HepG2 (cell line): ENCODE results near the gene CORO7. TPM values are rescaled to one million over a fixed set of nuclear protein-coding genes. Genes with fewer than 3 reads are reported as not detected.

Experiments
- ATAC-seq: fragments of 200-7000 bp; cut with Tn5 transposase; 3 replicates; pipeline ENCODE4 v1.9.1; 2020; ENCODE audit warnings: mild to moderate bottlenecking, moderate library complexity
- BruUV-seq: library from RNA; stranded (reverse); fragments of 400-500 nt; replicated peaks from 2 replicates; lab custom pipeline; 2021; lab: Mats Ljungman, UMichigan
- CTCF ChIA-PET: fragments of 300-600 bp; formaldehyde crosslinking; extraction: SDS; loops from one replicate; lab custom pipeline; 2021; ENCODE audit warnings: low total read pairs, inconsistent platforms, low intra/inter-chr PET ratio; lab: Yijun Ruan, JAX
- POLR2A ChIA-PET: fragments of 350-600 bp; sonication (Branson Sonifier 250); formaldehyde crosslinking; loops from one replicate; lab custom pipeline; 2020; ENCODE audit warnings: antibody characterized with exemption, inconsistent platforms; lab: Yijun Ruan, JAX
- DNase-seq: peaks from one replicate; pipeline ENCODE4 v3.0.0-alpha.2; 2015; ENCODE audit warnings: low spot score
- FAIRE-seq: peaks from 3 replicates; lab custom pipeline; 2011; peaks lifted over from hg19 to GRCh38; lab: Jason Lieb, UNC
- H2AFZ ChIP-seq: one replicate; pipeline ENCODE4 v1.6.1; 2011; ENCODE audit warnings: low read length, inconsistent platforms
- H3K27ac ChIP-seq: fragments of 300-600 bp; 3 replicates; pipeline ENCODE4 v1.8.0; 2011; ENCODE audit warnings: mixed run types, mild to moderate bottlenecking, mixed read lengths, low read length, inconsistent platforms; ENCODE audit not compliant: insufficient read depth; ENCODE audit errors: extremely low read length
- H3K27me3 ChIP-seq, 2 experiments: fragments of 200-600 bp in 1 of 2; 2 replicates in 1 of 2; 3 replicates in 1 of 2; pipeline versions ENCODE4 v1.6.0 to v1.8.0; 2011; ENCODE audit warnings: low read length in 2 of 2, mild to moderate bottlenecking in 2 of 2, moderate library complexity in 2 of 2, inconsistent platforms in 1 of 2; ENCODE audit not compliant: insufficient read depth in 2 of 2, control insufficient read depth in 1 of 2
- H3K36me3 ChIP-seq, 2 experiments: fragments of 200-600 bp in 1 of 2; replicated peaks in 1 of 2; 2 replicates in 1 of 2; 3 replicates in 1 of 2; pipeline versions ENCODE4 v1.5.1 to v1.8.0; 2011; ENCODE audit warnings: low read length in 2 of 2, inconsistent platforms in 1 of 2; ENCODE audit not compliant: insufficient read depth in 2 of 2, control insufficient read depth in 1 of 2
- H3K4me1 ChIP-seq: 2 replicates; pipeline ENCODE4 v1.5.1; 2012; ENCODE audit warnings: low read length, inconsistent platforms; ENCODE audit not compliant: insufficient read depth
- H3K4me2 ChIP-seq: 2 replicates; pipeline ENCODE4 v1.6.0; 2011; ENCODE audit warnings: low read depth, low read length, inconsistent platforms
- H3K4me3 ChIP-seq, 3 experiments: fragments of 200-600 bp in 1 of 3; sonication (generic), shearing (Covaris generic) in 1 of 3; replicated peaks in 1 of 3; 2 replicates each; pipeline ENCODE4 v1.5.1; 2011 to 2016; ENCODE audit warnings: low read length in 3 of 3, inconsistent platforms in 2 of 3, low read depth in 2 of 3, mild to moderate bottlenecking in 2 of 3, control low read depth in 1 of 3, mixed read lengths in 1 of 3; ENCODE audit not compliant: insufficient read depth in 1 of 3
- H3K79me2 ChIP-seq: one replicate; pipeline ENCODE4 v1.6.1; 2011; ENCODE audit warnings: low read length, inconsistent platforms; ENCODE audit not compliant: insufficient read depth
- H3K9ac ChIP-seq: 2 replicates; pipeline ENCODE4 v1.6.0; 2011; ENCODE audit warnings: mild to moderate bottlenecking, low read depth, low read length, inconsistent platforms; ENCODE audit not compliant: insufficient read depth
- H3K9me3 ChIP-seq: 2 replicates; pipeline ENCODE4 v1.5.1; 2012; ENCODE audit warnings: mild to moderate bottlenecking, low read length
- H4K20me1 ChIP-seq: 2 replicates; pipeline ENCODE4 v1.6.0; 2011; ENCODE audit warnings: inconsistent platforms, mild to moderate bottlenecking, low read length, moderate library complexity; ENCODE audit not compliant: insufficient read depth
- CENPX ChIP-seq: sonication (generic); formaldehyde crosslinking; IDR thresholded peaks from 2 replicates; pipeline ENCODE4 v1.9.0; 2021; ENCODE audit warnings: mild to moderate bottlenecking, missing genetic modification reagents, moderate library complexity
- DMAP1 ChIP-seq: IDR thresholded peaks from 2 replicates; pipeline ENCODE4 v1.6.1; 2016
- RFX5 ChIP-seq: IDR thresholded peaks from 2 replicates; pipeline ENCODE4 v1.6.1; 2011; ENCODE audit warnings: low read depth, low read length, improper control_type of control experiment
- ZFP36L2 ChIP-seq: sonication (generic); formaldehyde crosslinking; IDR thresholded peaks from 2 replicates; pipeline ENCODE4 v1.4.0; 2020; ENCODE audit warnings: missing genetic modification reagents
- ZNF136 ChIP-seq: sonication (generic); formaldehyde crosslinking; IDR thresholded peaks from 2 replicates; pipeline ENCODE4 v1.8.1; 2022; ENCODE audit warnings: low read depth, mild to moderate bottlenecking, moderate library complexity, missing genetic modification reagents
- WGBS: methylation state at CpG from one replicate; pipeline ENCODE4 v1.1.6; 2017; ENCODE audit warnings: low lambda C conversion rate; 5-methylcytosine and 5-hydroxymethylcytosine counted together
- in situ Hi-C: cut with HindIII; loops from 2 replicates; pipeline ENCODE4 v1.10.0; 2017; ENCODE audit warnings: low pct_unique_long_range_greater_than_20kb; ENCODE audit not compliant: extremely low pct_ligation_motif_present
- intact Hi-C: fragments of 100-400 bp; cut with micrococcal nuclease; formaldehyde crosslinking; loops from one replicate; pipeline ENCODE4 v1.10.0; 2022; ENCODE audit not compliant: unreplicated experiment
- polyA plus RNA-seq, 8 experiments: library from polyadenylated mRNA; depleted of rRNA in 3 of 8; stranded (reverse) in 7 of 8; unstranded in 1 of 8; fragments of >200 nt; fragmentation: Illumina TruSeq in 4 of 8; extraction: Trizol in 4 of 8; gene quantifications; 2 replicates each; pipeline versions ENCODE4 v1.2.1 to v1.2.3, GENCODE V29; 2011 to 2016; ENCODE audit warnings: low read depth in 4 of 8, missing spikeins in 1 of 8, mixed read lengths in 1 of 8; ENCODE audit not compliant: insufficient read depth in 1 of 8
- total RNA-seq, 5 experiments: library from RNA; depleted of rRNA; stranded (reverse); fragments of >200 nt; fragmentation: Illumina TruSeq; extraction: Trizol; gene quantifications; 2 replicates each; pipeline ENCODE4 v1.2.3, GENCODE V29; 2016; ENCODE audit warnings: low read depth in 1 of 5
- TF ChIP-seq, protein P1 (sequence below): sonication (generic); formaldehyde crosslinking; IDR thresholded peaks from 2 replicates; pipeline ENCODE4 v1.4.0; 2020; ENCODE audit warnings: low read depth, missing genetic modification reagents
- TF ChIP-seq, protein P2 (sequence below): fragments of 450-650 bp; IDR thresholded peaks from 2 replicates; pipeline ENCODE4 v1.6.1; 2017; ENCODE audit warnings: mild to moderate bottlenecking
- TF ChIP-seq, protein P3 (sequence below): sonication (generic); formaldehyde crosslinking; IDR thresholded peaks from 2 replicates; pipeline ENCODE4 v1.9.0; 2021; ENCODE audit warnings: missing genetic modification reagents, borderline replicate concordance
- TF ChIP-seq, protein P4 (sequence below): sonication (generic); formaldehyde crosslinking; IDR thresholded peaks from 2 replicates; pipeline ENCODE4 v1.4.0; 2020; ENCODE audit warnings: missing genetic modification reagents, mild to moderate bottlenecking, borderline replicate concordance

The CORO7 gene
- total and polyA plus RNA-seq, 2 of the 13 experiments (the other 11 are each of a cell fraction or from before 2014, with no cell fraction given): 9.9 to 14.3 TPM

DNA sequence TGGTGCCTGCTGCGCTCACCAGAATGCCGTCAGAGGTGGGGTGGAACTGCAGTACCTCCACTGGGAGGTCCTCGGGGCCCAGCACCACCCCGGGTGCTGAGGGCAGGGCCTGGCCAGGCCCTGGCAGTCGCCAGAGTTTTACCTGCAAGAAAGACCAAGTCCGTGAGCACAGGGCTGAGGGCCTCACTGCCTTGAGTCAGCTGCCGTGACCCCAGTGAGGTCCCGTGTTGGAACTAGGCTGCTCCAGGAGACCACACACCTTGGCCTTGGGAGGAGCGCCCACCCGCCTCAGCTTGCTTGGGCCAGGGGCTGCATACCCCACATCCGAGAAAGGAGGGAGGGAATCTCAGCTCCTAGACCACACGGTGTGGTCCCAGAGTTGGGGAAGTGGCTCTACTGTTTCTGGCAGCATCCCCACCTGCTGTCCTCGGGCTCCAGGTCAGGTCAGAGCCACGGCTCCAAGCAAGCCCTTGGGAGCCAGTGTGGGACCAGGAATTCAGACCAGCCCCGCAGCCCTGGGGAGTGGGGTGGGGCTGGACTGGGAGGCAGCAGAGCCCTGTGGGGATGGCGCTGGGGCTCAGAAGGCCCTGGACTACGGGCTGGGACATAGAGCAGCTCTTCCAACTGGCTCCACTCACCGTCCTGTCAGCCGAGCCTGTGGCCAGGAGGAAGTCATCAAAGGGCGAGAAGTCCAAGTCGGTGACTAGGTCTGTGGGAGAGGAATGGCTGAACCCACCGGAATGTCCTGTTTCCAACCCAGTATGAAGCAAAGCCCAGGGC lies 8.7 kb downstream of the CORO7 start (continued):
- TF ChIP-seq, protein P1, sequence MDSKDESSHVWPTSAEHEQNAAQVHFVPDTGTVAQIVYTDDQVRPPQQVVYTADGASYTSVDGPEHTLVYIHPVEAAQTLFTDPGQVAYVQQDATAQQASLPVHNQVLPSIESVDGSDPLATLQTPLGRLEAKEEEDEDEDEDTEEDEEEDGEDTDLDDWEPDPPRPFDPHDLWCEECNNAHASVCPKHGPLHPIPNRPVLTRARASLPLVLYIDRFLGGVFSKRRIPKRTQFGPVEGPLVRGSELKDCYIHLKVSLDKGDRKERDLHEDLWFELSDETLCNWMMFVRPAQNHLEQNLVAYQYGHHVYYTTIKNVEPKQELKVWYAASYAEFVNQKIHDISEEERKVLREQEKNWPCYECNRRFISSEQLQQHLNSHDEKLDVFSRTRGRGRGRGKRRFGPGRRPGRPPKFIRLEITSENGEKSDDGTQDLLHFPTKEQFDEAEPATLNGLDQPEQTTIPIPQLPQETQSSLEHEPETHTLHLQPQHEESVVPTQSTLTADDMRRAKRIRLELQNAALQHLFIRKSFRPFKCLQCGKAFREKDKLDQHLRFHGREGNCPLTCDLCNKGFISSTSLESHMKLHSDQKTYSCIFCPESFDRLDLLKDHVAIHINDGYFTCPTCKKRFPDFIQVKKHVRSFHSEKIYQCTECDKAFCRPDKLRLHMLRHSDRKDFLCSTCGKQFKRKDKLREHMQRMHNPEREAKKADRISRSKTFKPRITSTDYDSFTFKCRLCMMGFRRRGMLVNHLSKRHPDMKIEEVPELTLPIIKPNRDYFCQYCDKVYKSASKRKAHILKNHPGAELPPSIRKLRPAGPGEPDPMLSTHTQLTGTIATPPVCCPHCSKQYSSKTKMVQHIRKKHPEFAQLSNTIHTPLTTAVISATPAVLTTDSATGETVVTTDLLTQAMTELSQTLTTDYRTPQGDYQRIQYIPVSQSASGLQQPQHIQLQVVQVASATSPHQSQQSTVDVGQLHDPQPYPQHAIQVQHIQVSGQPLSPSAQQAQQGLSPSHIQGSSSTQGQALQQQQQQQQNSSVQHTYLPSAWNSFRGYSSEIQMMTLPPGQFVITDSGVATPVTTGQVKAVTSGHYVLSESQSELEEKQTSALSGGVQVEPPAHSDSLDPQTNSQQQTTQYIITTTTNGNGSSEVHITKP (CRISPR knock-in tag): no peak
- no peak for TF ChIP-seq ZFP36L2 (CRISPR knock-in tag)
- TF ChIP-seq, all 625 proteins: peak for 0

DNA sequence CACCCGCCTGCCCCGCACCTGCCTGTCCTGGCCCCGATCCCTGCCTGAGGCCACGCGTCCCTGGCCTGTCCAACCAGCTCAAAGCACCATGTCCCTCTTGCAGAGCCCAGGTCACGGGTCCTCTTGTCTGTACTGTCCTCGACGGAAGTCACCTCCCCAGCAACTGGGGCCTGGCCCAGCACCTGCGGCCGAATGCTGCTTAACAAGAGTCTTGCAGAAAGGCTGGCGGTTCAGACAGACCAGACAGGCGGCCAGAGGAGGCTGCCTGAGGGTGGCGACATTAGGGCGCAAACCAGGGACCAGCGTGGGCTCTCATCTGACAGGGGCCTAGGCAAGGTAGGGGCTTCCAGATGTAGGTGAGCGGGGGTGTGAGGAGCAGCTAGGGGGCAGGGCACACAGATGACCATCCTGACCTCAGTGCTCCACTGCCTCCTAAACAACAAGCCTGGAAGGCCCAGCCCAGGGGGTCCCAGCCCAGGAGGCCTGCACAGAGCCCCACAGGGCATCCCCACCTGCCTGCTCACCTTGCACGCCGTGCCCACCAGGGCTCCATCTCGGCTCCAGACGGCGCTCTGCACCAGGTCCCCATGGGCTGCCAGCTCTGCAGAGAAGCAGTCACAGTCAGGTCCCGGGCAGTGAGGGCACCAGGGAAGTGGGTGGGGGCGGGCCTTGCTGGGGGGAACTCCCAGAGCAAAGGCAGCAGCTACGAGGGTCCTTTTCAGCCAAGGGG lies 11.3 kb downstream of the CORO7 start:
- Histone ChIP-seq H3K27me3 (no peaks in the 10 kb centered on the region), H3K9me3 (no peaks in the 10 kb centered on the region), H3K4me2 (no peak overlapping the region), H3K4me3 (no peak overlapping the region), H3K27ac (no peak overlapping the region), H3K79me2 (no peaks in the 10 kb centered on the region), H3K4me1 (peaks cover 17% of the 10 kb centered on the region), H4K20me1 (no peaks in the 10 kb centered on the region), H3K36me3 (peaks cover 1 to 26% of the 10 kb centered on the region in 2 experiments; a peak in 4 of 5 replicates), H2AFZ (no peak overlapping the region), H3K9ac (no peak overlapping the region)
- no peak for ATAC-seq
- 95% methylated on average over 18 of the region's 24 CpGs for WGBS
- intact Hi-C loops: no loop called here
- POLR2A ChIA-PET: no interaction called here
- BruUV-seq: no TSS peak
- CTCF ChIA-PET: interaction anchor here (0.6 to 4.8 kb wide), 2 partner anchors 45 to 180 kb away, joined by 3 to 92 read pairs; no protein-coding TSS in a partner anchor
- DNase-seq: no peak
- in situ Hi-C loops: no loop called here
- FAIRE-seq: no peak
- TF ChIP-seq RFX5 (no peak), ZNF136 (no peak), CENPX (CRISPR knock-in tag) (no peak), DMAP1 (no peak)
- TF ChIP-seq, protein P2, sequence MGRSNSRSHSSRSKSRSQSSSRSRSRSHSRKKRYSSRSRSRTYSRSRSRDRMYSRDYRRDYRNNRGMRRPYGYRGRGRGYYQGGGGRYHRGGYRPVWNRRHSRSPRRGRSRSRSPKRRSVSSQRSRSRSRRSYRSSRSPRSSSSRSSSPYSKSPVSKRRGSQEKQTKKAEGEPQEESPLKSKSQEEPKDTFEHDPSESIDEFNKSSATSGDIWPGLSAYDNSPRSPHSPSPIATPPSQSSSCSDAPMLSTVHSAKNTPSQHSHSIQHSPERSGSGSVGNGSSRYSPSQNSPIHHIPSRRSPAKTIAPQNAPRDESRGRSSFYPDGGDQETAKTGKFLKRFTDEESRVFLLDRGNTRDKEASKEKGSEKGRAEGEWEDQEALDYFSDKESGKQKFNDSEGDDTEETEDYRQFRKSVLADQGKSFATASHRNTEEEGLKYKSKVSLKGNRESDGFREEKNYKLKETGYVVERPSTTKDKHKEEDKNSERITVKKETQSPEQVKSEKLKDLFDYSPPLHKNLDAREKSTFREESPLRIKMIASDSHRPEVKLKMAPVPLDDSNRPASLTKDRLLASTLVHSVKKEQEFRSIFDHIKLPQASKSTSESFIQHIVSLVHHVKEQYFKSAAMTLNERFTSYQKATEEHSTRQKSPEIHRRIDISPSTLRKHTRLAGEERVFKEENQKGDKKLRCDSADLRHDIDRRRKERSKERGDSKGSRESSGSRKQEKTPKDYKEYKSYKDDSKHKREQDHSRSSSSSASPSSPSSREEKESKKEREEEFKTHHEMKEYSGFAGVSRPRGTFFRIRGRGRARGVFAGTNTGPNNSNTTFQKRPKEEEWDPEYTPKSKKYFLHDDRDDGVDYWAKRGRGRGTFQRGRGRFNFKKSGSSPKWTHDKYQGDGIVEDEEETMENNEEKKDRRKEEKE: no peak
- TF ChIP-seq, protein P3, sequence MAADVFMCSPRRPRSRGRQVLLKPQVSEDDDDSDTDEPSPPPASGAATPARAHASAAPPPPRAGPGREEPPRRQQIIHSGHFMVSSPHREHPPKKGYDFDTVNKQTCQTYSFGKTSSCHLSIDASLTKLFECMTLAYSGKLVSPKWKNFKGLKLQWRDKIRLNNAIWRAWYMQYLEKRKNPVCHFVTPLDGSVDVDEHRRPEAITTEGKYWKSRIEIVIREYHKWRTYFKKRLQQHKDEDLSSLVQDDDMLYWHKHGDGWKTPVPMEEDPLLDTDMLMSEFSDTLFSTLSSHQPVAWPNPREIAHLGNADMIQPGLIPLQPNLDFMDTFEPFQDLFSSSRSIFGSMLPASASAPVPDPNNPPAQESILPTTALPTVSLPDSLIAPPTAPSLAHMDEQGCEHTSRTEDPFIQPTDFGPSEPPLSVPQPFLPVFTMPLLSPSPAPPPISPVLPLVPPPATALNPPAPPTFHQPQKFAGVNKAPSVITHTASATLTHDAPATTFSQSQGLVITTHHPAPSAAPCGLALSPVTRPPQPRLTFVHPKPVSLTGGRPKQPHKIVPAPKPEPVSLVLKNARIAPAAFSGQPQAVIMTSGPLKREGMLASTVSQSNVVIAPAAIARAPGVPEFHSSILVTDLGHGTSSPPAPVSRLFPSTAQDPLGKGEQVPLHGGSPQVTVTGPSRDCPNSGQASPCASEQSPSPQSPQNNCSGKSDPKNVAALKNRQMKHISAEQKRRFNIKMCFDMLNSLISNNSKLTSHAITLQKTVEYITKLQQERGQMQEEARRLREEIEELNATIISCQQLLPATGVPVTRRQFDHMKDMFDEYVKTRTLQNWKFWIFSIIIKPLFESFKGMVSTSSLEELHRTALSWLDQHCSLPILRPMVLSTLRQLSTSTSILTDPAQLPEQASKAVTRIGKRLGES (CRISPR knock-in tag): no peak
- TF ChIP-seq, protein P4, sequence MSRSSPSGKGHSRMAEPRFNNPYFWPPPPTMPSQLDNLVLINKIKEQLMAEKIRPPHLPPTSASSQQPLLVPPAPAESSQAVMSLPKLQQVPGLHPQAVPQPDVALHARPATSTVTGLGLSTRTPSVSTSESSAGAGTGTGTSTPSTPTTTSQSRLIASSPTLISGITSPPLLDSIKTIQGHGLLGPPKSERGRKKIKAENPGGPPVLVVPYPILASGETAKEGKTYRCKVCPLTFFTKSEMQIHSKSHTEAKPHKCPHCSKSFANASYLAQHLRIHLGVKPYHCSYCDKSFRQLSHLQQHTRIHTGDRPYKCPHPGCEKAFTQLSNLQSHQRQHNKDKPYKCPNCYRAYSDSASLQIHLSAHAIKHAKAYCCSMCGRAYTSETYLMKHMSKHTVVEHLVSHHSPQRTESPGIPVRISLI (CRISPR knock-in tag): no peak
